WTC11 (cell line): ENCODE measurements around the gene RCAN1. TPM values are rescaled to one million over a fixed set of nuclear protein-coding genes. Genes with fewer than 3 reads are reported as not detected.

Experiments used
- ATAC-seq: fragments of 200-7000 bp; cut with Tn5 transposase; 2 replicates; pipeline ENCODE4 v1.10.0; 2021; ENCODE audit warnings: mild to moderate bottlenecking, moderate library complexity
- CTCF ChIA-PET: fragments of 300-600 bp; sonication (Branson Sonifier 250); formaldehyde crosslinking; loops from one replicate; lab custom pipeline; 2021; ENCODE audit warnings: antibody characterized with exemption; lab: Charles Lee
- POLR2A ChIA-PET: fragments of 350-600 bp; sonication (Branson Sonifier 250); formaldehyde crosslinking; loops from one replicate; lab custom pipeline; 2021; ENCODE audit warnings: antibody characterized with exemption; lab: Charles Lee
- DNase-seq: peaks from one replicate; pipeline ENCODE4 v3.0.0; 2021; ENCODE audit warnings: low spot score
- H3K27ac Mint-ChIP-seq: 2 replicates; pipeline ENCODE4 v1.8.0; 2021; ENCODE audit warnings: mixed read lengths
- H3K27me3 Mint-ChIP-seq: 2 replicates; pipeline ENCODE4 v1.8.0; 2021; ENCODE audit warnings: low read depth, mild to moderate bottlenecking, moderate library complexity, mixed read lengths
- H3K36me3 Mint-ChIP-seq: 2 replicates; pipeline ENCODE4 v1.8.0; 2021; ENCODE audit warnings: mixed read lengths
- H3K4me1 Mint-ChIP-seq: 2 replicates; pipeline ENCODE4 v1.8.0; 2022; ENCODE audit warnings: mixed read lengths
- H3K4me3 Mint-ChIP-seq: 2 replicates; pipeline ENCODE4 v1.8.0; 2021; ENCODE audit warnings: mild to moderate bottlenecking, moderate library complexity, mixed read lengths
- H3K9me3 Mint-ChIP-seq: 2 replicates; pipeline ENCODE4 v1.8.0; 2021; ENCODE audit warnings: mixed read lengths
- ATF3 ChIP-seq: sonication (generic); formaldehyde crosslinking; conservative IDR thresholded peaks from 2 replicates; pipeline ENCODE4 v1.8.1; 2022; ENCODE audit warnings: mild to moderate bottlenecking, missing genetic modification reagents
- CREM ChIP-seq: sonication (generic); formaldehyde crosslinking; IDR thresholded peaks from 2 replicates; pipeline ENCODE4 v1.8.1; 2022; ENCODE audit warnings: mild to moderate bottlenecking, missing genetic modification reagents, moderate library complexity
- HMGXB4 ChIP-seq: sonication (generic); formaldehyde crosslinking; IDR thresholded peaks from 2 replicates; pipeline ENCODE4 v1.8.1; 2023; ENCODE audit warnings: mild to moderate bottlenecking, moderate library complexity, missing genetic modification reagents
- IRF1 ChIP-seq: sonication (generic); formaldehyde crosslinking; IDR thresholded peaks from 2 replicates; pipeline ENCODE4 v1.8.0; 2023; ENCODE audit warnings: missing genetic modification reagents
- KAT7 ChIP-seq: sonication (generic); formaldehyde crosslinking; IDR thresholded peaks from 2 replicates; pipeline ENCODE4 v1.8.1; 2023; ENCODE audit warnings: missing genetic modification reagents, mild to moderate bottlenecking, borderline replicate concordance
- NFATC4 ChIP-seq: fragments of 250-450 bp; sonication (Bioruptor Pico); IDR thresholded peaks from 2 replicates; pipeline ENCODE4 v1.9.0; 2021; ENCODE audit warnings: mild to moderate bottlenecking
- NFYB ChIP-seq: sonication (generic); formaldehyde crosslinking; conservative IDR thresholded peaks from 2 replicates; pipeline ENCODE4 v1.8.0; 2022; ENCODE audit warnings: low read depth, missing genetic modification reagents
- PRDM15 ChIP-seq: sonication (generic); formaldehyde crosslinking; IDR thresholded peaks from 2 replicates; pipeline ENCODE4 v1.8.0; 2022; ENCODE audit warnings: missing genetic modification reagents
- PRRX2 ChIP-seq: fragments of 250-450 bp; sonication (Bioruptor Pico); IDR thresholded peaks from 2 replicates; pipeline ENCODE4 v1.8.0; 2021; ENCODE audit warnings: mild to moderate bottlenecking
- RORB ChIP-seq: fragments of 250-450 bp; sonication (Bioruptor Pico); IDR thresholded peaks from 2 replicates; pipeline ENCODE4 v1.9.0; 2021; ENCODE audit warnings: mild to moderate bottlenecking
- SMAD4 ChIP-seq: sonication (generic); formaldehyde crosslinking; IDR thresholded peaks from 2 replicates; pipeline ENCODE4 v1.8.0; 2022; ENCODE audit warnings: mild to moderate bottlenecking, missing genetic modification reagents
- SP1 ChIP-seq: sonication (generic); formaldehyde crosslinking; conservative IDR thresholded peaks from 2 replicates; pipeline ENCODE4 v1.8.1; 2022; ENCODE audit warnings: missing genetic modification reagents
- STAT6 ChIP-seq: sonication (generic); formaldehyde crosslinking; conservative IDR thresholded peaks from 2 replicates; pipeline ENCODE4 v1.8.1; 2023; ENCODE audit warnings: mild to moderate bottlenecking, low read depth, missing genetic modification reagents, moderate library complexity
- ZNF121 ChIP-seq: sonication (generic); formaldehyde crosslinking; IDR thresholded peaks from 2 replicates; pipeline ENCODE4 v1.8.0; 2023; ENCODE audit warnings: missing genetic modification reagents
- ZNF423 ChIP-seq: fragments of 250-450 bp; sonication (Bioruptor Pico); IDR thresholded peaks from 2 replicates; pipeline ENCODE4 v2.1.2; 2022; ENCODE audit warnings: mild to moderate bottlenecking, moderate library complexity
- ZSCAN18 ChIP-seq: fragments of 250-450 bp; sonication (Bioruptor Pico); IDR thresholded peaks from 2 replicates; pipeline ENCODE4 v2.1.2; 2022; ENCODE audit warnings: mild to moderate bottlenecking, moderate library complexity
- total RNA-seq: library from RNA; stranded (reverse); gene quantifications from 3 replicates; pipeline ENCODE4 v1.2.3, GENCODE V29; 2021

The RCAN1 gene
- total RNA-seq, 1 experiment from 2014 or later, result 5.9 TPM

- POLR2A ChIA-PET, result interaction anchor here (1.0 kb wide), 1 partner anchor 9 kb away, joined by 3 read pairs; no protein-coding TSS in a partner anchor
- TF ChIP-seq STAT6 (no peak), HMGXB4 (no peak), ZNF423 (CRISPR knock-in tag) (no peak), PRRX2 (CRISPR knock-in tag) (no peak), IRF1 (CRISPR knock-in tag) (no peak), ZNF121 (CRISPR knock-in tag) (no peak), PRDM15 (CRISPR knock-in tag) (no peak), NFATC4 (CRISPR knock-in tag) (no peak), SP1 (CRISPR knock-in tag) (no peak), ATF3 (CRISPR knock-in tag) (no peak), NFYB (no peak), ZSCAN18 (no peak), KAT7 (CRISPR knock-in tag) (no peak), CREM (CRISPR knock-in tag) (no peak), RORB (CRISPR knock-in tag) (no peak), SMAD4 (CRISPR knock-in tag) (no peak)
- CTCF ChIA-PET, result interaction anchor here (0.6 to 7.2 kb wide), 18 partner anchors 8 to 154 kb away, joined by 3 to 71 read pairs (median 5); no protein-coding TSS in a partner anchor
- H3K36me3 Mint-ChIP-seq, result no peaks in the 10 kb centered on the region
- no peaks in the 10 kb centered on the region for H3K9me3 Mint-ChIP-seq
- DNase-seq (no peak), ATAC-seq (peak; percentile 94)
- no peak overlapping the region for H3K4me3 Mint-ChIP-seq
- peak overlapping the region; percentile 48; the same call in 1 of the 2 replicates for H3K27ac Mint-ChIP-seq
- no peaks in the 10 kb centered on the region; the same call in 1 of the 2 replicates for H3K27me3 Mint-ChIP-seq
- peaks cover 34% of the 10 kb centered on the region for H3K4me1 Mint-ChIP-seq
Measured at GRCh38 chr21:34517491-34518245, 97.2 kb downstream of the RCAN1 start.
